Dedifferentiated amniotic fluid mesenchymal stem cell (primary cell): ENCODE results near the gene PGD.
"Not testable (repeated sequence)": the region's sequence is repeated elsewhere in the genome, so short reads cannot be mapped to it uniquely, and the experiment has no call there.

ENCODE experiments used
- DNase-seq: peaks from one replicate; pipeline ENCODE4 v3.0.0-alpha.2; 2016; ENCODE audit errors: extremely low spot score

PGD gene

GRCh38 chr1:10399444-10399941 is 629 bp downstream of the PGD start:
- DNase-seq = peak; percentile 49

DNA sequence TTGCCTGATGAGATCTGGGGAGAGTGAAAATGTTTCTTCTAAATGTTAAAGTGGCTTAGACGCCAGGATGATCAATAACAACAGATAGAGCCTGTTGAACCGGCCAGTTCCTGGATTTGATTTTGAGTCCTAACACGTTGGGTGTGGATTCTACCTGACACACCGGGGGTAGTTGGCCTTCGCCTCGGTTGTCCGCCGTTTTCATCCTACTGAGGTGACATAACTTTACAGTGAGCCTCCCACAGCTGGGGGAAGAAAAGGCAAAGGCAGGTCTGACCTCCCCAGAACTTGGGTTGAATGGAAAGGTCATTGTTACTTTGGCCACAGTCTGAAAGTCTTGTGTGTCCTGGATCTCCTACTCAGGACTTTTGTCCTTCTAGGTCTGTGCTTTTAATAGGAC is 1.1 kb downstream of the PGD start:
- no peak for DNase-seq

DNA sequence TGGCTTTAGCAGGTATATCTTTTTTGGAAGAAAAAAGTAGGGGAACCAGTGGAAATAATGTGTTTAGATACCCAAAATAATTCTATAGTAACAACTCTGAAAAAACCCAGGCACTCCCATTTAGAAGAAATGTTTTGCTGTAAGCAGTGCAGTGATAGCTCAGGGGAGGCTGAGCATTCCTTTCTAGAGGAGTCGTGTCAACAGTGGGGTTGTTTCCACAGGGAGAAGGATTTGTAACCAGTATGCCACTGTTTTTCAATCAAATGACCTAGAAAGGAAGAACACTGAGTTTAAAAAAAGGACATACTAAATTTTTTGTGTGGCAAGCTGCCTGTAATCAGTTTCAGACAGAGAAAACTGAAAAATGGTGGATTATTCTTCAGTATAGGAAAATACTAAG is 2.4 kb downstream of the PGD start:
- no peak for DNase-seq

- no peak for DNase-seq
Measured at GRCh38 chr1:10402729-10403274, 3.9 kb downstream of the PGD start.

GRCh38 chr1:10407201-10407600 is 8.3 kb downstream of the PGD start:
- DNase-seq = no peak

GRCh38 chr1:10415211-10415930 is 16.5 kb downstream of the PGD start:
- DNase-seq = peak; percentile 45

- DNase-seq = not testable (repeated sequence)
Measured at GRCh38 chr1:10415967-10416366, 17.1 kb downstream of the PGD start.

GRCh38 chr1:10418741-10419140 is 19.9 kb downstream of the PGD start:
- DNase-seq = not testable (repeated sequence)

GRCh38 chr1:10419351-10419750 is 20.5 kb downstream of the PGD start:
- DNase-seq = no peak

GRCh38 chr1:10421637-10422036 is 22.8 kb downstream of the PGD start:
- DNase-seq = no peak

DNA sequence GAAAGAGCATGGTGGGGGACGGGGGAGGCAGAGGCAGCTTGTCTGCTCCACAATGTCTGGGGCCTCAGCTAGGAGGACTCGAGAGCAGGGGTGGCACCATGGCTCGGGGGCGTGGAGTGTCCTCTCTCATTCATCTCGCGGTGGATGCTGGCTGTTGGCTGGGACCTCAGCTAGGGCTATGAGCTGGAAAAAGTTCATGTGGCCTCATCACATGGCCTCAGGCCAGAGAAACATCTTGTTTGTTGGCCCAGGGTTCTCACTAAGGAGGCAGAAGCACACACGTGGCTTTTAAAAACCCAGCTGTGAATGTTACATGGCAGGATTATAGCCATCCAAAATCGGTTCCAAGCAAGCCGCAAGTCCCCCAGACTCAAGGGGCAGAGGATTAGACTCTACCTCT is 25.2 kb downstream of the PGD start:
- DNase-seq = no peak

DNA sequence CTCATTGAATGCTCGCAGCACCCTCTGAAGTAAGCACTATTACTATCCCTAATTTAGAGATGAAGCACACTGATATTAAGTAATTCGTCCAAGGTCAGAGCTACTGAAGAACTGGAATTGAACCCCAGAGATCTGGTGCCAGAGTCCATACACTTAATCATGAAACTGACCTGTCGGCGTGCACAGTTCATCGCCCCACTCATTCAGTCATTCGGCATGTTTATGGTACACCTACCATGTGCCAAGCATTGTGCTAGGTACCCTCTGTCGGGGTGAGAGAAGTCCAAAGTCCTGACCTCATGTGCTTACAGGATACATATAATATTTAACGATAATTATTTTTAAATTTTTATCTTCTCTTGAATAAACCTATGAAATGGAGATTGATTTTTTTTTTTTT is 25.8 kb downstream of the PGD start:
- DNase-seq = no peak

GRCh38 chr1:10425826-10426534 is 27.1 kb downstream of the PGD start:
- DNase-seq = not testable (repeated sequence)

DNA sequence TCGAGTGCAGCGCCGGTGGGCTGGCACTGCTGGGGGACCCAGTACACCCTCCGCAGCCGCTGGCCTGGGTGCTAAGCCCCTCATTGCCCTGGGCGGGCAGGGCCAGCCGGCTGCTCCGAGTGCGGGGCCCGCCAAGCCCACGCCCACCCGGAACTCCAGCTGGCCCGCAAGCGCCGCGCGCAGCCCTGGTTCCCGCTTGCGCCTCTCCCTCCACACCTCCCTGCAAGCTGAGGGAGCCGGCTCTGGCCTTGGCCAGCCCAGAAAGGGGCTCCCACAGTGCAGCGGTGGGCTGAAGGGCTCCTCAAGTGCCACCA is 27.6 kb downstream of the PGD start:
- DNase-seq = not testable (repeated sequence)

DNA sequence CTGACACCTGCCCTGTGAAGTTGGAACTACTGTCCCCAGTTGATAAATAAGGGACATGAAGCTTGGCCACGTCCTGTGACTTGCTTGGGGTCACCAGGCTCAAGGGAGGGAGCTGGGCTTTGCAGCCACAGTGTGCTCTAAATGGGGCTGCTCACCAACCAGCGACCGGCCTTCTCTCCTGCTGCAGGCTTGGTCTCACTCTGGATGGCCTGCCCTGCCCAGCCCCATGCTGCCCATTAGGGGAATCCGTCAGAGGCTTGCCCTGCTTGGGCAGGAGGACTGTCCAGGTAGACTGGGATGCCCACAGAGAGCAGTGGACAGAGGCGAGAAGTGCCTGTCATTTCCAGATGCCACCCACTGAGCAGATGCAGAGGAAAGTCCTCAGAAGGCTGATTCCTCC is 30.1 kb downstream of the PGD start:
- DNase-seq = no peak

GRCh38 chr1:10429868-10430215 is 31.0 kb downstream of the PGD start:
- no peak for DNase-seq

DNA sequence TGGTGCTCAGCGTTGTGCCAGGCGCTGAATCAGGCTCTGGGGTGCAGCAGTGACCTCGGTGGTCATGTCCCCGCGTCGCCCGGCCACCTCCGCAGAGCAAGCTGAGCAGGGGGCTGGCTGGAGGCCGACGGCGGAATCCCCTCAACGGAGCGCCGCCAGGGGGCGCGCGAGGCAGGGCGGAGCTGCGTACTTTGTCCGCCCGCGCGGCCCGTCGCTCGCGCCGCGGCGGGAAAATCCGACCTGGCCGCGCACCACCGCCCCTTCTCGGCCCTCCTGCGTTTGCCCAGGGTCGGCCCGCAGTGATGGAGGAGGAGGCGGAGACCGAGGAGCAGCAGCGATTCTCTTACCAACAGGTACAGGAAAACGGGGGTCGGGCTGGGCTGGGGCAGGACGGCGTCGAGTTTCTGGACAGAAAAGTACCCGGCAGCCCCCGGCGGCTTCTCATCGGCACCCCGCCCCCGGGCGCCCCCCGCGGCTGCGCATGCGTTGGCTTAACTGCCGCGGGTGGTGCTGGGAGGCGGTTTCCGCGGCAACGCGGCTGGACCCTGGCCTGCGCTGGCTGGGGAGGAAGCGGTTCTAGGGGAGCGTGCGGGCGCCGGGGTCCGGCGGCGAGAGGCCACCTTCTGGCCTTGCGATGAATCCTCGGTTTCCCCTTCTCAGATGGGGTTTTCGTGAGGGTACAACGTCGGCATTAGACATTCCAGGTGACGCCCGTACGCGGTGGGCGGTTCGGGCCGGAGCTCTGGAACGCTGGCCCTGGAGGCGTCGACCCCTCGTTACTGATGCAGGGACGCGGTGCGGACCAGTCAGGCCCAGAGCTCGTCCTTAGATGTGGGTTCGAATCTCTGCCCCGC is 31.6 kb downstream of the PGD start, which contains the start of gene CENPS:
Gene CENPS, plus strand, starts transcription at position 218 of the 854 bp plus-strand sequence. Its CDS starts 85 bp downstream, at position 303.
- DNase-seq = peak; percentile 87

DNA sequence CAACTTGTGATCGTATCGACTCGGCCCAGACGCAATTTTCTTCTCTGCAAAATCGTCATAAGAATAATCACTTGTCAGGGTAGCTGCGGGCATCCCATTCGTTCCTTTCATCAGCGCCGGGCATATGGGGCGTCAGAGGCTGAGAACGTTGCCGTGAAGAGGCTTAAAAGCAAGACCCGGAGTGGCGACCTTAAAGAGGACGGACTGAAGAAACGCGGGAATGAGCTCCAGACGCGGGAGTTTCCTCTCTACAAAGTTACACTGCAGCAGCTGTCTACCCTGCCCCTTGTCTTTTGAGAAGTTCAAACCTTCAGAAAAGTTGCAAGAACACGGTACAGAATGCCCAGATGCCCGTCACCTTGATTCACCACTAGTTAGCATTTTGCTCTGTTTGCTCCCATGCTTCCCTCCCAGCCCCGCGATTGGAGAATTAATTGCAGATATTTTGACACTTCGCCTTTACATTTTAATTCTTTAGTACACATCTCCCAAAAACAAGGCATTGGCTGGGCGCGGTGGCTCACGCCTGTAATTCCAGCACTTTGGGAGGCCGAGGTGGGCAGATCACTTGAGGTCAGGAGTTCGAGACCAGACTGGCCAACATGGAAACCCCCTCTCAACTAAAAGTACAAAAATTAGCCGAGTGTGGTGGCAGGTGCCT is 32.3 kb downstream of the PGD start:
- no peak for DNase-seq

DNA sequence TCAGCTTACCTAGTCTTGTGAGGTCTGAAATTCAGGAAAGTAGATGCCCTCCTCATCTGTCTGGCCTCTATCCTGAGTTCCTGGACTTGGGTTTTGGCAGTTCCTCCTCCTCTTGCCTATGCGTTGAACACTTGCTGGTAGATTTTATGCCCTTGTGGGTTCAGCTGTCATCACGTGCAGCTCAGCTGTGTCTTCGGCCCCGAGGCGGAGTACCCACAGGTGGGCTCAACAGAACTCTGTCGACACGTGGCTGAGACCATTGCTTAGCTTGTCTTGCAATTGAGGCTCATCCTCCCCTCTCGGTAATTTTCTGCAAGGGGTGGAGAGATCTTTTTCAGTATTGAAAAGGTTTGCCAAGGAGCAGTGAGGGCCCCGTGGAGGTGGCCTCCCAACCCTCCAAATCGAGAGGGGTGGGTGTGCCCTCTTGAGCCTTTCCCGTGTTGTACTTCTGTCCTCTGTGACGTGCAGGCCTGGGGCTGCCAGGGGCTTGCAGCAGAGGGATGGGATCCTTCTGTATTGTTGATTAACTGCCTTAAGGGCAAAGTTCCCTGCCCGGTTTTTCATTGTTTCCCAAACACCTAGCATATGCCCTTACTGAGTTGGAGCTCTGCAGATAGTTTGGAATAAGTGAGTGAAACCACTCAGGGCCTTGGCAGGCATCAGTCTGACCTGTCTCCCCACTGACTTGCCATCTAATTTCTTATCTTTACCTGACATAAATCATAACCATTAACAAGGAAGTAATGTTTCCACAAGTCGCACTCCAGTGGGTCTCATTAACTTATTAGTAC is 34.2 kb downstream of the PGD start:
- DNase-seq = no peak

GRCh38 chr1:10433790-10434189 is 34.9 kb downstream of the PGD start:
- no peak for DNase-seq

DNA sequence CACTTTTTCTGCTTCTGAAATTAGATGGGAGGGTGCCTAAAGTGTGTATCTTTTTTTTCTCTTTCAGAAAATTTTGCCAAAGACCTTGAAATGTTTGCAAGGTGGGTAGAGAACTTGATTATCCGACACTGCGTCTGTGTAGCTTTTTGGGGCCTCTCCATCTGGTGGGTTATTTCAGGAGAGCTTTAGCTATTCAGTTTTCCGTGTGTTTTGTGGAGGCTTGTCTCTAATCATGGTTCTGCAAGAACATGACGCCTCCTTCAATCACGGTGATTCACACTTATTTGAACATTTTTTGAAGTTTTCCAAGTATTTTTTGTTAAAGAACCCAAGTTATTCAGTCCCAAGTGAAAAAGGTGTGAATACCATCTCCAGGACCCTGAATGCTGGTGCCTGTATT is 35.7 kb downstream of the PGD start:
- DNase-seq = no peak
